Activated naive CD4-positive, alpha-beta T cell treated with anti-CD3 and anti-CD28 coated beads, Interleukin-2, amount 50 U/mL, for 16 hours (primary cell): ENCODE measurements around the gene ARL5A.

Experiments
- DNase-seq: peaks from one replicate; pipeline ENCODE4 v3.0.0-alpha.2; 2020

The ARL5A gene

GRCh38 chr2:151761687-151762086, 66.5 kb downstream of the ARL5A start:
- DNase-seq, result no peak

DNA sequence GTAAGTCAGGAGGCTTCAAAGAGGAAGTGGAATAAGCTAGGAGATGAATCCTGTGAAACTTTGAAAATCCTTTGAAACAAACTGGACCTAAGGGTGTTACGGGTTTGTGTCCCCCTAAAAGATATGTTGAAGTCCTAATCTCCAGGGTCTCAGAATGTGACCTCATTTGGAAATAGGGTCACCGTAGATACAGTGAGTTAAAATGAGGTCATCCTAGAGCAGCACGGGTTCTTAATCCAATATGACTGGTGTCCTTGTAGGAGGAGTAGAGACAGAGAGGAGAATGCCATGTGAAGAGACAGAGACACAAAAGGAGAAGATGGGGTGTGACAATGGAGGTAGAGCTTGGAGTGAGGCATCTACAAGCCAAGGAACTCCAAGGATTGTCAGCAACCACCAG, 67.0 kb downstream of the ARL5A start:
- no peak for DNase-seq

GRCh38 chr2:151760139-151760650, 68.0 kb downstream of the ARL5A start:
- DNase-seq, result no peak

DNA sequence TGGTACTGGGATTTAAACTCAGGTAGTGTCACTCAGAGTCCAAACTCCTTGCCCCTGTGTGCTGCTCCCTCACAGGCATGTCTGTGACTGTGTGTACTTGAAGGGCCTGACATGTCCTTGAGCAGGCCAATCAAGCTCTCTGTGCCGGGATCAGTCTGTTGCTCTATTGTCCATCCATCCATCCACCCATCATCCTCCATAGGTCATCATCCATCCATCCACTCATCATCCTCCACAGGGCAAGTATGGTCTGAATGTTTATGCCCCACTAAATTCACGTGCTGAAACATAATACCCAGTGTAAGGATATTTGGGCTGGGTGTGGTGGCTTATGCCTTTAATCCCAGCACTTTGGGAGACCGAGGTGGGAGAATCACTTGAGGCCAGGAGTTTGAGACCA, 69.5 kb downstream of the ARL5A start:
- DNase-seq, result no peak

GRCh38 chr2:151757861-151758260, 70.4 kb downstream of the ARL5A start:
- DNase-seq, result no peak

- DNase-seq, result no peak
Observed at GRCh38 chr2:151756820-151757219, 71.4 kb downstream of the ARL5A start.

- no peak for DNase-seq
Observed at GRCh38 chr2:151754253-151754897, 73.8 kb downstream of the ARL5A start.

DNA sequence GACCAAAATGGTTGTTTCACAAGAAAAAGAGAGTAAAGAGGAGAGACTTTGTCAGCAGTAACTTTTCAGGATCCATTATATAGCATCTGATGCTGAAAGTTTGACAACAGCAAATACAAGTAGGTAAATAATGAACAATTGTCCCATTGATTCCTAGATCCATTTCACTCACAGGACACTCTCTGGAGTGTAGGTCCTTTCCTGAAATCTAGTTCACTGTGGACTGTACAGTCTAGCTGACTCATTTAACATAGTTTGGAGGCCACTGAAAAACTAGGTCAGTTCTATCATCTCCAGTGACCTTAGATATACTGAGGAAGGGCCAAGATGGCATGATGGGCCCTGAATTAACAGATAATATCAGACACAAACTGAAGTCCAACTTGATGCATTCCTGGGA, 74.7 kb downstream of the ARL5A start:
- DNase-seq, result no peak
